ENCODE results near the gene ZNF234.

Gene ZNF234

GRCh38 chr19:44151491-44151890 is 10.1 kb downstream of the ZNF234 start:
- no peaks in the 10 kb centered on the region for H4K20me1 ChIP-seq (ENCODE audit: insufficient read depth)

DNA sequence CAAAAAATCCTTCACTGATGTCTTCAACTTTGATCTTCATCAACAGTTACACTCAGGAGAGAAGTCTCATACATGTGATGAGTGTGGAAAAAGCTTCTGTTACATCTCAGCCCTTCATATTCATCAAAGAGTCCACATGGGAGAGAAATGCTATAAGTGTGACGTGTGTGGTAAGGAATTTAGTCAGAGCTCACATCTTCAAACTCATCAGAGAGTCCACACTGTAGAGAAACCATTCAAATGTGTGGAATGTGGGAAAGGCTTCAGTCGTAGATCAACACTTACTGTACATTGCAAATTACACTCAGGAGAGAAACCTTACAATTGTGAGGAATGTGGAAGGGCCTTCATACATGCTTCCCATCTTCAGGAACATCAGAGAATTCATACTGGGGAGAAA is 15.1 kb downstream of the ZNF234 start:
- H3K4me2 ChIP-seq = no peak overlapping the region
- H3K27me3 ChIP-seq (ENCODE audit: insufficient read depth, low read depth) = no peaks in the 10 kb centered on the region
- no peaks in the 10 kb centered on the region for H4K20me1 ChIP-seq (ENCODE audit: insufficient read depth)
- H2AFZ ChIP-seq (ENCODE audit: low read depth) = no peak overlapping the region
- TF ChIP-seq, protein P1, sequence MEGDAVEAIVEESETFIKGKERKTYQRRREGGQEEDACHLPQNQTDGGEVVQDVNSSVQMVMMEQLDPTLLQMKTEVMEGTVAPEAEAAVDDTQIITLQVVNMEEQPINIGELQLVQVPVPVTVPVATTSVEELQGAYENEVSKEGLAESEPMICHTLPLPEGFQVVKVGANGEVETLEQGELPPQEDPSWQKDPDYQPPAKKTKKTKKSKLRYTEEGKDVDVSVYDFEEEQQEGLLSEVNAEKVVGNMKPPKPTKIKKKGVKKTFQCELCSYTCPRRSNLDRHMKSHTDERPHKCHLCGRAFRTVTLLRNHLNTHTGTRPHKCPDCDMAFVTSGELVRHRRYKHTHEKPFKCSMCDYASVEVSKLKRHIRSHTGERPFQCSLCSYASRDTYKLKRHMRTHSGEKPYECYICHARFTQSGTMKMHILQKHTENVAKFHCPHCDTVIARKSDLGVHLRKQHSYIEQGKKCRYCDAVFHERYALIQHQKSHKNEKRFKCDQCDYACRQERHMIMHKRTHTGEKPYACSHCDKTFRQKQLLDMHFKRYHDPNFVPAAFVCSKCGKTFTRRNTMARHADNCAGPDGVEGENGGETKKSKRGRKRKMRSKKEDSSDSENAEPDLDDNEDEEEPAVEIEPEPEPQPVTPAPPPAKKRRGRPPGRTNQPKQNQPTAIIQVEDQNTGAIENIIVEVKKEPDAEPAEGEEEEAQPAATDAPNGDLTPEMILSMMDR (conservative IDR thresholded peaks at IDR 0.05; ENCODE audit: low read depth, low read length) = no peak
- H3K79me2 ChIP-seq (ENCODE audit: insufficient read depth, low read depth) = no peaks in the 10 kb centered on the region
- H3K27ac ChIP-seq = no peak overlapping the region
- no peaks in the 10 kb centered on the region for H3K4me1 ChIP-seq (ENCODE audit: low read depth, poor library complexity, severe bottlenecking)
- no peak overlapping the region for H3K9ac ChIP-seq
- no peaks in the 10 kb centered on the region; the same call in 1 of the 2 replicates for H3K36me3 ChIP-seq (ENCODE audit: insufficient read depth)
- no peak overlapping the region for H3K4me3 ChIP-seq (IDR thresholded peaks at IDR 0.05; ENCODE audit: insufficient read depth, low read depth, low read length)

More at GRCh38 chr19:44151491-44151890, 10.1 kb downstream of the ZNF234 start:
- Histone ChIP-seq H3K36me3 (ENCODE audit: insufficient read depth) (no peaks in the 10 kb centered on the region; the same call in 1 of the 2 replicates), H2AFZ (ENCODE audit: low read depth) (no peak overlapping the region), H3K4me3 (IDR thresholded peaks at IDR 0.05; ENCODE audit: insufficient read depth, low read depth, low read length) (no peak overlapping the region), H3K27me3 (ENCODE audit: insufficient read depth, low read depth) (no peaks in the 10 kb centered on the region), H3K27ac (no peak overlapping the region), H3K9ac (no peak overlapping the region), H3K4me1 (ENCODE audit: low read depth, poor library complexity, severe bottlenecking) (no peaks in the 10 kb centered on the region), H3K4me2 (no peak overlapping the region), H3K79me2 (ENCODE audit: insufficient read depth, low read depth) (no peaks in the 10 kb centered on the region)
- TF ChIP-seq, protein P1 (conservative IDR thresholded peaks at IDR 0.05; ENCODE audit: low read depth, low read length) = no peak

DNA sequence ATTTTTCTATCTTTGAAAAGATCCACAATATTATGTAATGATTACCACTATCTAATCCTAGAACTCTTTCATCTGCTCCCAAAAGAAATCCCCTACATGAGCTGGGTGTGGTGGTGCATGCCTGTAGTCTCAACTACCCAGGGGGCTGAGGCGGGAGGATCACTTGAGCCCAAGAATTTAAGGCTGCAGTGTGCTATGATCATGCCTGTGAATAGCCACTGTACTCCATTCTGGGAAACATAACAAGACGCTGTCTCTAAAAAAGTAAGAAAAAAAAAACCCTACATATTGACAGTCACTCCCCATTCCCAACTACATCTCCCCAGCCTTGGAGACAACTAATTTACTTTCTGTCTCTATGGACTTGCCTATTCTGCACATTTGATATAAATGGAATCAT is 22.4 kb downstream of the ZNF234 start:
- Histone ChIP-seq H4K20me1 (ENCODE audit: insufficient read depth) (no peaks in the 10 kb centered on the region), H3K4me3 (IDR thresholded peaks at IDR 0.05; ENCODE audit: insufficient read depth, low read depth, low read length) (no peak overlapping the region), H2AFZ (ENCODE audit: low read depth) (peak overlapping the region; percentile 89; the same call in 1 of the 2 replicates), H3K27me3 (ENCODE audit: insufficient read depth, low read depth) (no peaks in the 10 kb centered on the region), H3K4me2 (no peak overlapping the region), H3K4me1 (ENCODE audit: low read depth, poor library complexity, severe bottlenecking) (peaks cover 10% of the 10 kb centered on the region), H3K9ac (no peak overlapping the region), H3K27ac (no peak overlapping the region), H3K79me2 (ENCODE audit: insufficient read depth, low read depth) (no peaks in the 10 kb centered on the region), H3K36me3 (ENCODE audit: insufficient read depth) (peaks cover 10% of the 10 kb centered on the region; the same call in 1 of the 2 replicates)
- TF ChIP-seq, protein P1 (conservative IDR thresholded peaks at IDR 0.05; ENCODE audit: low read depth, low read length) = no peak

DNA sequence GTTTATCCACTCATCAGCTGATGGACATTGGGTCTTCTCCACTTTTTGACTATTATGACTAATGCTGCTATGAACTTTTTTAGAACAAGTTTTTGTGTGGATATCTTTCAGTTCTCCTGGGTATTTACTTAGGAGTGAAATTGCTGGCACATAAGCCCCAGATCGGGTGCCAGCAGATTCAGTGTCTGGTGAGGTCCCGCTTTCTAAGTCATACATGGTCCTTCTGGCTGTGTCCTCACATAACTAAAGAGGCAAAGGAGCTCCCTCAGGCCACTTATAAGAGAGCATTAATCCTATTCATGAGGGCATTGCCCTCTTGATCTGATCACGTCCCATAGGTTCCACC is 22.9 kb downstream of the ZNF234 start:
- Histone ChIP-seq H4K20me1 (ENCODE audit: insufficient read depth) (no peaks in the 10 kb centered on the region), H2AFZ (ENCODE audit: low read depth) (peak overlapping the region; percentile 89), H3K36me3 (ENCODE audit: insufficient read depth) (peaks cover 10% of the 10 kb centered on the region; the same call in 1 of the 2 replicates), H3K27me3 (ENCODE audit: insufficient read depth, low read depth) (no peaks in the 10 kb centered on the region), H3K4me1 (ENCODE audit: low read depth, poor library complexity, severe bottlenecking) (peaks cover 10% of the 10 kb centered on the region), H3K4me2 (peak overlapping the region; percentile 36; the same call in 1 of the 2 replicates), H3K4me3 (IDR thresholded peaks at IDR 0.05; ENCODE audit: insufficient read depth, low read depth, low read length) (no peak overlapping the region), H3K79me2 (ENCODE audit: insufficient read depth, low read depth) (no peaks in the 10 kb centered on the region), H3K27ac (no peak overlapping the region), H3K9ac (no peak overlapping the region)
- TF ChIP-seq, protein P1 (conservative IDR thresholded peaks at IDR 0.05; ENCODE audit: low read depth, low read length) = no peak
